K562 (cell line): ENCODE measurements around the gene PIN1. TPM values are rescaled to one million over a fixed set of nuclear protein-coding genes. Genes with fewer than 3 reads are reported as not detected.

ENCODE experiments used
- ADNP ChIP-seq: fragments of 200-800 bp; sonication (Bioruptor generic); IDR thresholded peaks from 2 replicates; pipeline ENCODE4 v1.6.1; 2016; ENCODE audit warnings: missing genetic modification characterization, missing compliant biosample characterization
- ATF7 ChIP-seq: fragments of 450-650 bp; IDR thresholded peaks from 2 replicates; pipeline ENCODE4 v1.7.1; 2014; ENCODE audit warnings: mild to moderate bottlenecking, moderate library complexity
- L3MBTL2 ChIP-seq: fragments of 450-650 bp; IDR thresholded peaks from 2 replicates; pipeline ENCODE4 v1.6.1; 2016; ENCODE audit warnings: mild to moderate bottlenecking, moderate library complexity
- MEF2D ChIP-seq: conservative IDR thresholded peaks from 2 replicates; pipeline ENCODE4 v1.6.1; 2016; ENCODE audit warnings: low read depth, missing genetic modification characterization, missing compliant biosample characterization
- PHF21A ChIP-seq: fragments of 450-650 bp; IDR thresholded peaks from 2 replicates; pipeline ENCODE4 v1.6.1; 2017; ENCODE audit warnings: low read depth, borderline replicate concordance
- SIRT6 ChIP-seq: IDR thresholded peaks from one replicate; pipeline ENCODE4 v1.6.1; 2012; ENCODE audit warnings: low read depth, mild to moderate bottlenecking, control low read depth, inconsistent platforms, low read length, moderate library complexity
- SMARCC2 ChIP-seq: fragments of 450-650 bp; IDR thresholded peaks from 2 replicates; pipeline ENCODE4 v1.6.1; 2017; ENCODE audit warnings: antibody characterized with exemption, moderate library complexity, mild to moderate bottlenecking, low read depth
- ZNF444 ChIP-seq: fragments of 250-450 bp; sonication (Bioruptor Pico); IDR thresholded peaks from 2 replicates; pipeline ENCODE4 v1.4.0; 2020; ENCODE audit warnings: mild to moderate bottlenecking, moderate library complexity
- ZNF77 ChIP-seq: fragments of 250-450 bp; sonication (Bioruptor Pico); IDR thresholded peaks from 2 replicates; pipeline ENCODE4 v1.5.0; 2020
- polyA plus RNA-seq, 8 experiments: library from polyadenylated mRNA; depleted of rRNA in 4 of 8; stranded (reverse) in 5 of 8; unstranded in 3 of 8; fragments of >200 nt; fragmentation: Nextera tagmentation in 2 of 8; fragmentation: Illumina TruSeq in 1 of 8; extraction: Ambion mirVana in 2 of 8; extraction: Trizol in 1 of 8; gene quantifications; 2 replicates each; pipeline versions ENCODE4 v1.2.1 to v1.2.3, GENCODE V29; 2011 to 2014; ENCODE audit warnings: inconsistent platforms in 1 of 8, missing spikeins in 1 of 8
- total RNA-seq, 7 experiments: library from RNA; depleted of rRNA in 6 of 7; stranded (reverse); fragments of >200 nt in 6 of 7; fragmentation: Illumina TruSeq in 2 of 7; extraction: Trizol in 2 of 7; gene quantifications; 2 replicates each; pipeline versions ENCODE4 v1.2.1 to v1.2.3, GENCODE V29; 2011 to 2021; ENCODE audit warnings: low replicate concordance in 1 of 7
- TF ChIP-seq, protein P1 (sequence below), 2 experiments: fragments of 450-650 bp in 1 of 2; sonication (generic) in 1 of 2; formaldehyde crosslinking in 1 of 2; IDR thresholded peaks; 2 replicates each; pipeline versions ENCODE4 v1.7.1 to v1.9.0; 2016 to 2022; ENCODE audit warnings: inconsistent platforms in 1 of 2, mild to moderate bottlenecking in 1 of 2, missing genetic modification reagents in 1 of 2
- TF ChIP-seq, protein P2 (sequence below): fragments of 250-450 bp; sonication (Bioruptor Pico); IDR thresholded peaks from 2 replicates; pipeline ENCODE4 v1.8.0; 2021; ENCODE audit warnings: mild to moderate bottlenecking, moderate library complexity
- TF ChIP-seq, protein P3 (sequence below): fragments of 250-450 bp; sonication (Bioruptor Pico); IDR thresholded peaks from 2 replicates; pipeline ENCODE4 v1.5.0; 2021
- TF ChIP-seq, protein P4 (sequence below): fragments of 450-650 bp; IDR thresholded peaks from 2 replicates; pipeline ENCODE4 v1.6.1; 2016; ENCODE audit warnings: mild to moderate bottlenecking

Gene PIN1
- total and polyA plus RNA-seq, 9 of the 15 experiments (the other 6 are each of a cell fraction or from before 2014, with no cell fraction given) = 1.6 to 178 (median 42.5) TPM

DNA sequence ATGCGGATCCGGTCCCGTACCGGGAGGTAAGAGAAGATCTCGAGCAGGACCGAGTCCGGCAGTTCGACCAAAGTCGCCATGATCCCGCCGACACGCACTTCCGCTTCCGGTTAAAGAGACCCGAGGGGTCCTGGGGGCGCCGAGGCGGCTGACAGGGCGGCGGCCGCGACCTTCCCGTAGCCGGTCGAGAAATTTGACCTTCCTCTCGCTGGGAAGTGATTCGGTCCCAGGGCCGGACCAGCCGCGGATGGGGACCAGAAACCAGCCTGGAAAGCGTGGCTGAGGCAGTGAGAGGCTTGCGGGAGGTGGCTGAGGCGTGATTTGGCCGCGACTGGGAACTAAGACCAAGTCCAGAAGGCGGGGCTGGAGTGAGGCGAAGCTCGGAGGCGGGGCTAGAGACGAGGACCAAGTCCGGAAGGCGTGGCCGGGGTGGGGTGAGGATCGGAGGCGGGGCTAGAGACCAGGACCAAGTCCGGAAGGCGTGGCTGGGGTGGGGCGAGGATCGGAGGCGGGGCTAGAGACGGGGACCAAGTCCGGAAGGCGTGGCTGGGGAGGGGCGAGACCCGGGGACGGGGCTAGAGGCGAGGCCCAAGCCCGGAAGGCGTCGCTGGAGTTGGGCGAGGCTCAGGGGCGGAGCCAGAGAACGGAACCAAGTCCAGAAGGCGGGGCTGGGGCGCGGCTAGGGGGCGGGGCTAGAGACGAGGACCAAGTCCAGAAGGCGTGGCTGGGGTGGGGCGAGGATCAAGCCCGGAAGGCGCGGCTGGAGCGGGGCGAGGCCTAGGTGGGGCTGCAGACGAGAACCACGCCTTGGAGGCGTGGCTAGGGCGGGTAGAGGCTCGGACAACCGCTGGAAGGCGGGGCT is 16.2 kb upstream of the PIN1 start, which contains the start of gene FBXL12 (continued):
- TF ChIP-seq, protein P1, sequence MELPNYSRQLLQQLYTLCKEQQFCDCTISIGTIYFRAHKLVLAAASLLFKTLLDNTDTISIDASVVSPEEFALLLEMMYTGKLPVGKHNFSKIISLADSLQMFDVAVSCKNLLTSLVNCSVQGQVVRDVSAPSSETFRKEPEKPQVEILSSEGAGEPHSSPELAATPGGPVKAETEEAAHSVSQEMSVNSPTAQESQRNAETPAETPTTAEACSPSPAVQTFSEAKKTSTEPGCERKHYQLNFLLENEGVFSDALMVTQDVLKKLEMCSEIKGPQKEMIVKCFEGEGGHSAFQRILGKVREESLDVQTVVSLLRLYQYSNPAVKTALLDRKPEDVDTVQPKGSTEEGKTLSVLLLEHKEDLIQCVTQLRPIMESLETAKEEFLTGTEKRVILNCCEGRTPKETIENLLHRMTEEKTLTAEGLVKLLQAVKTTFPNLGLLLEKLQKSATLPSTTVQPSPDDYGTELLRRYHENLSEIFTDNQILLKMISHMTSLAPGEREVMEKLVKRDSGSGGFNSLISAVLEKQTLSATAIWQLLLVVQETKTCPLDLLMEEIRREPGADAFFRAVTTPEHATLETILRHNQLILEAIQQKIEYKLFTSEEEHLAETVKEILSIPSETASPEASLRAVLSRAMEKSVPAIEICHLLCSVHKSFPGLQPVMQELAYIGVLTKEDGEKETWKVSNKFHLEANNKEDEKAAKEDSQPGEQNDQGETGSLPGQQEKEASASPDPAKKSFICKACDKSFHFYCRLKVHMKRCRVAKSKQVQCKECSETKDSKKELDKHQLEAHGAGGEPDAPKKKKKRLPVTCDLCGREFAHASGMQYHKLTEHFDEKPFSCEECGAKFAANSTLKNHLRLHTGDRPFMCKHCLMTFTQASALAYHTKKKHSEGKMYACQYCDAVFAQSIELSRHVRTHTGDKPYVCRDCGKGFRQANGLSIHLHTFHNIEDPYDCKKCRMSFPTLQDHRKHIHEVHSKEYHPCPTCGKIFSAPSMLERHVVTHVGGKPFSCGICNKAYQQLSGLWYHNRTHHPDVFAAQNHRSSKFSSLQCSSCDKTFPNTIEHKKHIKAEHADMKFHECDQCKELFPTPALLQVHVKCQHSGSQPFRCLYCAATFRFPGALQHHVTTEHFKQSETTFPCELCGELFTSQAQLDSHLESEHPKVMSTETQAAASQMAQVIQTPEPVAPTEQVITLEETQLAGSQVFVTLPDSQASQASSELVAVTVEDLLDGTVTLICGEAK (IDR thresholded peaks at IDR 0.05) = peak; percentile 96
- TF ChIP-seq, protein P1 (CRISPR knock-in tag; IDR thresholded peaks at IDR 0.05) = no peak
- TF ChIP-seq ZNF444 (CRISPR knock-in tag) (no peak), ADNP (no peak), L3MBTL2 (peak; percentile 70), SMARCC2 (no peak), SIRT6 (no peak), MEF2D (no peak), PHF21A (peak; percentile 70; the same call in 1 of the 2 replicates), ZNF77 (CRISPR knock-in tag) (no peak), ATF7 (peak; percentile 56; the same call in 1 of the 2 replicates)
- TF ChIP-seq, protein P2, sequence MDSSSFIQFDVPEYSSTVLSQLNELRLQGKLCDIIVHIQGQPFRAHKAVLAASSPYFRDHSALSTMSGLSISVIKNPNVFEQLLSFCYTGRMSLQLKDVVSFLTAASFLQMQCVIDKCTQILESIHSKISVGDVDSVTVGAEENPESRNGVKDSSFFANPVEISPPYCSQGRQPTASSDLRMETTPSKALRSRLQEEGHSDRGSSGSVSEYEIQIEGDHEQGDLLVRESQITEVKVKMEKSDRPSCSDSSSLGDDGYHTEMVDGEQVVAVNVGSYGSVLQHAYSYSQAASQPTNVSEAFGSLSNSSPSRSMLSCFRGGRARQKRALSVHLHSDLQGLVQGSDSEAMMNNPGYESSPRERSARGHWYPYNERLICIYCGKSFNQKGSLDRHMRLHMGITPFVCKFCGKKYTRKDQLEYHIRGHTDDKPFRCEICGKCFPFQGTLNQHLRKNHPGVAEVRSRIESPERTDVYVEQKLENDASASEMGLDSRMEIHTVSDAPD (CRISPR knock-in tag) = no peak
- TF ChIP-seq, protein P3, sequence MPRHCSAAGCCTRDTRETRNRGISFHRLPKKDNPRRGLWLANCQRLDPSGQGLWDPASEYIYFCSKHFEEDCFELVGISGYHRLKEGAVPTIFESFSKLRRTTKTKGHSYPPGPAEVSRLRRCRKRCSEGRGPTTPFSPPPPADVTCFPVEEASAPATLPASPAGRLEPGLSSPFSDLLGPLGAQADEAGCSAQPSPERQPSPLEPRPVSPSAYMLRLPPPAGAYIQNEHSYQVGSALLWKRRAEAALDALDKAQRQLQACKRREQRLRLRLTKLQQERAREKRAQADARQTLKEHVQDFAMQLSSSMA (CRISPR knock-in tag) = no peak
- TF ChIP-seq, protein P4, sequence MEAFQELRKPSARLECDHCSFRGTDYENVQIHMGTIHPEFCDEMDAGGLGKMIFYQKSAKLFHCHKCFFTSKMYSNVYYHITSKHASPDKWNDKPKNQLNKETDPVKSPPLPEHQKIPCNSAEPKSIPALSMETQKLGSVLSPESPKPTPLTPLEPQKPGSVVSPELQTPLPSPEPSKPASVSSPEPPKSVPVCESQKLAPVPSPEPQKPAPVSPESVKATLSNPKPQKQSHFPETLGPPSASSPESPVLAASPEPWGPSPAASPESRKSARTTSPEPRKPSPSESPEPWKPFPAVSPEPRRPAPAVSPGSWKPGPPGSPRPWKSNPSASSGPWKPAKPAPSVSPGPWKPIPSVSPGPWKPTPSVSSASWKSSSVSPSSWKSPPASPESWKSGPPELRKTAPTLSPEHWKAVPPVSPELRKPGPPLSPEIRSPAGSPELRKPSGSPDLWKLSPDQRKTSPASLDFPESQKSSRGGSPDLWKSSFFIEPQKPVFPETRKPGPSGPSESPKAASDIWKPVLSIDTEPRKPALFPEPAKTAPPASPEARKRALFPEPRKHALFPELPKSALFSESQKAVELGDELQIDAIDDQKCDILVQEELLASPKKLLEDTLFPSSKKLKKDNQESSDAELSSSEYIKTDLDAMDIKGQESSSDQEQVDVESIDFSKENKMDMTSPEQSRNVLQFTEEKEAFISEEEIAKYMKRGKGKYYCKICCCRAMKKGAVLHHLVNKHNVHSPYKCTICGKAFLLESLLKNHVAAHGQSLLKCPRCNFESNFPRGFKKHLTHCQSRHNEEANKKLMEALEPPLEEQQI = no peak
